Measurements from ENCODE around the gene TESMIN. TPM values are rescaled to one million over a fixed set of nuclear protein-coding genes. Genes with fewer than 3 reads are reported as not detected.

TESMIN gene
- polyA plus RNA-seq, 1 donor (not counting 4 experiments of a cell fraction or from before 2014, with no cell fraction given): 4.0 TPM

GRCh38 chr11:68724293-68724692, 27.0 kb downstream of the TESMIN start:
- Histone ChIP-seq H3K36me3 (ENCODE audit: control insufficient read depth in 2 of 2, extremely low read depth in 1 of 2, insufficient read depth in 2 of 2, low read length in 2 of 2) (no peaks in the 10 kb centered on the region), H3K79me2 (ENCODE audit: control insufficient read depth, insufficient read depth, low read length) (no peaks in the 10 kb centered on the region), H2AFZ (ENCODE audit: control insufficient read depth, low read length) (no peak overlapping the region), H3K27ac (ENCODE audit: control insufficient read depth, insufficient read depth, low read length) (no peak overlapping the region), H3K9ac (ENCODE audit: control insufficient read depth, extremely low read depth, insufficient read depth, low read length) (no peak overlapping the region), H3K4me1 (ENCODE audit: control insufficient read depth, extremely low read depth, insufficient read depth, low read length) (no peaks in the 10 kb centered on the region), H3K9me1 (ENCODE audit: control insufficient read depth, extremely low read depth, insufficient read depth, low read length) (no peaks in the 10 kb centered on the region), H3K9me3 (ENCODE audit: control insufficient read depth, low read depth, low read length) (no peaks in the 10 kb centered on the region), H3K4me2 (ENCODE audit: control insufficient read depth, extremely low read depth, insufficient read depth, low read depth, low read length) (no peak overlapping the region), H3K4me3 (ENCODE audit: control insufficient read depth in 2 of 3, extremely low read depth in 1 of 3, insufficient read depth in 2 of 3, low read depth in 1 of 3, low read length in 3 of 3) (no peak overlapping the region), H3K27me3 (ENCODE audit: control insufficient read depth, extremely low read depth, insufficient read depth, low read length) (peaks cover 4% of the 10 kb centered on the region), H4K20me1 (ENCODE audit: control insufficient read depth, extremely low read depth, insufficient read depth, low read length) (no peaks in the 10 kb centered on the region)
- FAIRE-seq (no peak), DNase-seq (ENCODE audit: low read depth, low spot score) (no peak)
- dilution Hi-C loops (cut with MboI; ENCODE audit: extremely low pct_ligation_motif_present, low sequenced_read_pairs): no loop called here
- TF ChIP-seq CTCF (optimal IDR thresholded peaks at IDR 0.05 in 1 of 3, IDR thresholded peaks at IDR 0.05 in 1 of 3, conservative IDR thresholded peaks at IDR 0.05 in 1 of 3; ENCODE audit: extremely low read depth in 1 of 3, insufficient read depth in 2 of 3, low read length in 3 of 3): no peak

GRCh38 chr11:68722143-68722542, 29.2 kb downstream of the TESMIN start:
- dilution Hi-C loops (cut with MboI; ENCODE audit: extremely low pct_ligation_motif_present, low sequenced_read_pairs): no loop called here

More at GRCh38 chr11:68722143-68722542, 29.2 kb downstream of the TESMIN start:
- no peak overlapping the region for H3K9ac ChIP-seq (ENCODE audit: control insufficient read depth, extremely low read depth, insufficient read depth, low read length)
- H3K4me2 ChIP-seq (ENCODE audit: control insufficient read depth, extremely low read depth, insufficient read depth, low read depth, low read length): no peak overlapping the region
- no peaks in the 10 kb centered on the region for H4K20me1 ChIP-seq (ENCODE audit: control insufficient read depth, extremely low read depth, insufficient read depth, low read length)
- H3K36me3 ChIP-seq (ENCODE audit: control insufficient read depth in 2 of 2, extremely low read depth in 1 of 2, insufficient read depth in 2 of 2, low read length in 2 of 2): no peaks in the 10 kb centered on the region
- no peak for TF ChIP-seq CTCF (optimal IDR thresholded peaks at IDR 0.05 in 1 of 3, IDR thresholded peaks at IDR 0.05 in 1 of 3, conservative IDR thresholded peaks at IDR 0.05 in 1 of 3; ENCODE audit: extremely low read depth in 1 of 3, insufficient read depth in 2 of 3, low read length in 3 of 3)
- TF ChIP-seq EZH2 (IDR thresholded peaks at IDR 0.05; ENCODE audit: low read length): no peak
- H3K79me2 ChIP-seq (ENCODE audit: control insufficient read depth, insufficient read depth, low read length): no peaks in the 10 kb centered on the region
- H3K27me3 ChIP-seq (ENCODE audit: control insufficient read depth, extremely low read depth, insufficient read depth, low read length): peaks cover 7% of the 10 kb centered on the region
- no peak overlapping the region for H2AFZ ChIP-seq (ENCODE audit: control insufficient read depth, low read length)
- DNase-seq (ENCODE audit: low read depth, low spot score) (no peak), FAIRE-seq (no peak)
- H3K4me3 ChIP-seq (ENCODE audit: control insufficient read depth in 2 of 3, extremely low read depth in 1 of 3, insufficient read depth in 2 of 3, low read depth in 1 of 3, low read length in 3 of 3): no peak overlapping the region
- no peaks in the 10 kb centered on the region for H3K4me1 ChIP-seq (ENCODE audit: control insufficient read depth, extremely low read depth, insufficient read depth, low read length)
- no peak overlapping the region for H3K27ac ChIP-seq (ENCODE audit: control insufficient read depth, insufficient read depth, low read length)
- H3K9me3 ChIP-seq (ENCODE audit: control insufficient read depth, low read depth, low read length): no peaks in the 10 kb centered on the region
- no peaks in the 10 kb centered on the region for H3K9me1 ChIP-seq (ENCODE audit: control insufficient read depth, extremely low read depth, insufficient read depth, low read length)
